HG02943 (cell line): ENCODE results near the gene GRIK4.

ENCODE experiments used
- ATAC-seq: cut with Tn5 transposase; IDR thresholded peaks from one replicate; pipeline ENCODE4 v1.9.1; 2021; ENCODE audit warnings: mild to moderate bottlenecking, low read depth, moderate library complexity; ENCODE audit not compliant: unreplicated experiment

Gene GRIK4

DNA sequence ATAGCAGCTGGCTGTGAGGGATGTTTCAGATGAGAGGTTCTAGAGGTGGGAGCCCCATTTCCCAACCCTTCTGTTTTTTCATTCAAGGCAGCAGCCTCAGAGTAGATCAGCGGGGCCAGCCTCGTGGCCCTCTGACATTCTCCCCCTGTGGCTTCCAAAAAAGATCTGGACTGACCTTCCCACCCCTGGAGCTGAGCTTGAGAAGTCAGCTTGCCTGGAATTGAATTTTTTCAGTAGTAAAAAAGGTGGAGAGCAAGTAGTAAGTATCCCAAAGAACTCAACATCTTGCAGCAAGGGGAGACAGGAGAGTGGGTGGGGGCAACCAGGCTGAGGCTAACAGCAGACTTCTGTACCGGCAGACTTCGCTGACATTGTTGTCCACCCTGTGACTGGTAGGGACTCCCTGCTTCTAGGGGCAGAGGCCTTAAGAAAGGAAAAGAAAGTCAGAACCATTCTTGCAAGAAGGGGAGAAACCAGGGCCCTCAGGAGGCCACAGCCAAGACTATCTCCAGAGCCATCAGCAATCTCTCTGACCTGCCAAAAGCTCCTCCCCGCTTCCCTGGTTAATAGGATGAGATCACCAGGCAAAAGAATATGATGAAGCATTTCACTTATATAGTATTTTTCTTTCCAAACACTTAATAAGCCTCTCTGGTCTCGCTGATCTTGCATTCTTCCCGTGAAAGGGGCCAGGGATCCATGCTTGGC lies 2.0 kb upstream of the GRIK4 start:
- no peak for ATAC-seq

DNA sequence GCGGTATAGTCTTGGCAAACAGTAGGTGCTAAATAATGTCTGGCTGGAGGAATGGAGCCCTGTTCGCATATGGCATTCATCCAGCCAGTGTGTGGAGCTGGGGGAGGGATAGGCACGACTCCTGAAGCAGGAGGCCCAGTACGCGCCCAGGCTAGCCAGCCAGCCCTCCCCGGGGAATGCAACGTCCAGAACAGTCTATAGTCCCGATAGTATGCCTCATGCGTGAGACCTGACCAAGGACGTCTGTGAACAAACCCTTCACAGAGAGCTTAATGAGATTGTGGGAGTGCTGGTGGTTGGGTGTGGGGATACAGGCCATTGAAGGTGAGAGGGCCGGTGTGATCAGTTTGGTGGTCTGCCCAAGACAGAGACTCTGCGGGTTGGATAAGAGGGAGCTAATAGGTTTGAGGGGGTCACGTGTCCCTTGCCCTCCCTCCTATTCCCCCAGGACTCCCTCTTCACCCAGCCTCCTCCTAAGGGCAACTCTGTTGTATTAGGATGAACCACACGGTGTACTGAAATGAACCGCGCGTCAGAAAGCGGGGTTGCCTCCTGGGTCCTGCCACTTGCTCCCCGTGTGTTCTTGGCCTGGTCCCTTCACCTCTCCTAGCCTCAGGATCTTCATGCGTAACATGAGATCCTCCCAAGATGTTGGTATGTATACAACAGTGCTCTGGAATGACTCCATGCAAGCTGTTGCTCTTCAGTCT lies 987 bp upstream of the GRIK4 start:
- ATAC-seq: no peak

DNA sequence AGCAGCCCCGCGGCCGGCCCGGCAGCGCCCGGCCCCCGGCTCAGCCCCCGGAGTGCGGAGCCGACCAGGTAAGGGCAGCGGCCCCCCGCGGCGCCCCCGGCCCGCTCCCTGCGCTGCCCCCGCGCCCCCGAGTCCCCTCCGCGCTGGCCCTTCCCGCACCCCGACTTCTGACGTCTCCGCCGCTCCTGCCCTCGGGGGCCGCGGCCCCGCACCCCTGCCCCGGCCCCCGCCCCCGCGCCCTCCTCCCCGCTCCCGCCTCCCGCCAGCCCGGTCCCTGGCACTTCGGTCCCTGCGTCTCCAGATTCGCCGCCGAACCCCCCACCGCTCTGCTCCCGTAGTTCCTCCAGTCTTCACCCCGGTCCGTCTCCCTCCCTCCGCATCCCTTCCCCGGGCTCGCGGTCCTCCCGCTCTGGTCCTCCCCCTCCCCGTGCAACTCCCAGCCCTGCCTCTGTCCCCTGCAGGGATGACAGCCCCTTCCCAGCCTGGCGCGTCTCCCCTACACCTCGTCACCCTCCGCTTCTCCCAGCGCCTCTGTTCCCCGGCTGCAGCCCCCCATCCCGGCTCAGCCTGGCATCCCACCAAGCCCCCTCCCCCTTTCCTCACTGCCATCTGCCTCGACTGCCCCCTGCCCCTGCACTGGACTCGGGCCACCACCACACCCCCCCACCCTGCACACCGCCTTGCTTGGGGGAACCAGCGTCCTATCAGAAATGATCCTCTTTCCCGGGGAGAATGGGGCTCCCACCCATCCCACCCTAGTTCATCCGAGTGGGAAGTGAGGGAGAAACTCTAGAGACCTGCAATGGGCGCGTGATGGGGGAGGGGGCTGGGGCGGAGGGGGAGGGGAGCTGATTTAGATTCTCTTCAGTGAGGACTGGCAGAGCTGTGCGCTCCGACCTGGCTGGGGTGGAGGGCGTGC lies 531 bp downstream of the GRIK4 start:
- no peak for ATAC-seq

DNA sequence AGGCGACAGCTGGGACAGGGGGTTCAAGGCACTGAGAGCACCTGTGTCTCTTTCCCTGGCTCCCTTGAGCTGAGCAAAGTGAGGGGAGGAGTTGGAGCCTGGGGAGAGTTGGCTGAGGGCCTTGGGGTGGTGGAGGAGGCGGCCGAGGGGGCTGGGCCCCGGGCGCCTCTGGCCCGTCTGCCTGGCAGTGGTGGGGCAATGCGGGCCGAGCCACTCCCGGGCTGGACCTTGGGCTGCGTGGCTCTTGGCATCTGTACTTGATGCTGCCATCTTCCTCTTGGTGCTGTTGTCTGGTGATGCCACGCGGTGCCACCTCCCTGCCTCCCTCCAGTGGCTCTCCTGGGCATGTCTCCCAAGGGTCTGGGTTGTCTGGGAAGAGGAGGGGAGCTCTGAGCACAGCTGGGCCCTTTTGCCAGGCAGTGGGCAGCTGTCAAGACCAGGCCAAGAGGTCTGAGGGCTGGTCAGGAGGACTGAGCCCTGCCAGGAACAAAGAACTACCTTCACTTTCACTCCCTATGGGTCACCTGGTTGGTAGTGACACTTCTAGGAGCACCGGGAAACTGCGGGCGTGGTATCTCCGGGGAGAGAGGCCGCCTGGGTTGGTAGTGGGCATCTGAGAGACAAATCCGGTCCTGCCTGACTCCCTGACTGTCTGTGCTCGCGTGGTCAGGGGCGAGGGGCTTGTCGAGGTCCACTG lies 1.3 kb downstream of the GRIK4 start:
- ATAC-seq: no peak

DNA sequence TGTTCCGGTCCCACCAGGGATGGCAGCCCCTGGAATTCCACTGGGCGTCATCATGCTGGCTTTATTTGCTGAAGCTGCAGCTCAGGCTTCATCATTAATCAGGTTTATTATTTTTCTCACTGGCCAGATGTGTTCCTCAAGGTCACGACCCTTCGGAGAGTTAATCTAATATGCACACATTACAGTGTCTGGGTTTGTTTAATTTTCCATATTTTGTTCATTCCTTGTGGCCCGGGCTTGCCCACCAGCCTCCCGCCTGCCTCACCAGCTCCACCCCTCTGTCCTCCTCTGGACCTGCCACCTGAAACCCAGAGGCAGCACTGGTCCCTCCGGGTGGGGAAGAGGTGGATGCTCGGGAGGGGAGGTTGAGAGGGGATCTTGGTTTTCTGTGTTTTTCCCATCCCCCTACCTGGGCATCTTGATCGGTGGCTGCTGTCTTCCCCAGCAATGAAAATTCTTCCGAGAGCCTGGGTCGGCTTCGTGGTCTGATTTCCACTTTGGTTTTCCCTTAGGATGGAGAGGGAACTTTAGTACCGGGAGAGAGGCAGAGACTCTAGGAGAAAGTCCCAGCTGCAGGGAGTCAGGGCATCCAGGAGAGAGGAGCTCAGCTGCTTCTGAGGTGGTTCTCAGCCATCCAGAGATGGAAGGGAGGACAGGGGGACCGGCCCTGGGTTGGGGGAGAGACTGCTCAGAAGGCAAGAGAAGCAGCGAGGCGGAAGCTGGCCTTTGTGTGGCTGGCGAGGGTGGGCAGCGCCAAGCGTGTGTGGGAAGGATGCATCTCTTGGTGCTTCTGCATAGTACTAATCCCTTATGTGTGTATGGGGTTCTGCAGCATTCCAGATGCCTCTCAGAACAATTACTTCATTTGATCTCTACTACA lies 2.1 kb downstream of the GRIK4 start:
- no peak for ATAC-seq

DNA sequence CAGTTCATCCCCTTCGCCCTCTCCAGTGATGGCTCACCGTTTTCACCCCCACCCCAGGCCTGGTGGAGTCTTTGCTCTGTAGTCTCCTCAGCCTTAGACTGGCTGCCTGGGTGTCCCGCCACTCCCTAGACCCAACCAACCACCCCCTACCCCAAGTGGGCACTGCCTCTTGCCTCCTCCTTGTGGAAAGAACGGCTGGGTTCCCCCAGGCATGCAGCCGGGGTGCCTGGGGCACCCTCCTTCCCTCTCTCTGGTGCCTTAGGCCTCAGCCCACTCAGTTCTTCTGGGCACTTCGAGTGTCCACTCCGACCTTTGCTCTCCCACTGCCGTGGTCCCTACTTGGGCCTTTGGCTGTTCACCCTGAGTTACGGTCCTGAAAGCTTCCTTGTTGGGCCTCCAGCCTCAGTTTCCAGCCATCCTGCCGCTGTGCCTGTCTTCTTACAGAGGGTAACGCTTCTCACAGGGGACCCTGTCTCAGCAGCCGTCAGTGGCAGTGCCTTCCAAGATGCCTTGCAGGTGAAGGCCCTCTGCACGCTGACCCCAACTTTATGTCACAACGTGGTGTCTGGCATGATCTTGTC lies 3.1 kb downstream of the GRIK4 start:
- ATAC-seq: no peak

DNA sequence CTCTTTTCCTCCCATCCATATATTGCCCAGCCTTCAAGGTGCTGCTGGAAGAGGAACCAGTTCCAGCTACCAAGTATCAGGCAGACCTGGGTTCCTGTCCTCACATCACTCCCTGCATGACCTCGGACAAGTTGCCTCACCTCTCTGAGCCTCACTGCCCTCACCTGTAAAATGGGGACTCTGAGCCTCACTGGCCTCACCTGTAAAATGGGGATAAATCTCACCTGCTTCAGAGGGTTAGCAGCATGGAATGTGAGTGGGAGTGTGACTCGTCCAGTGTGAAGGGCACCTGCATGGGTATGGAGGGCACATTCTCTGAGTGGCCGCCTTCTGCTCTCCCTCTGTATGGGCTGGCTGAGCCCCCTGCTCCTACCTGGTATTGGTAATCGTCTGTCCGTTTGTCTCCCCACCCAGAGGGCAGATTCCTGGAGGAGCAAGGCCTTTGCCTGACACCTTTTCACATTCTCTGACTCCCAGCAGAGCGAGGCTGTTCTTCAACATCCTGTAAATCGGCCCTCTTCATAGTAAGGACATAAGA lies 3.7 kb downstream of the GRIK4 start:
- no peak for ATAC-seq

DNA sequence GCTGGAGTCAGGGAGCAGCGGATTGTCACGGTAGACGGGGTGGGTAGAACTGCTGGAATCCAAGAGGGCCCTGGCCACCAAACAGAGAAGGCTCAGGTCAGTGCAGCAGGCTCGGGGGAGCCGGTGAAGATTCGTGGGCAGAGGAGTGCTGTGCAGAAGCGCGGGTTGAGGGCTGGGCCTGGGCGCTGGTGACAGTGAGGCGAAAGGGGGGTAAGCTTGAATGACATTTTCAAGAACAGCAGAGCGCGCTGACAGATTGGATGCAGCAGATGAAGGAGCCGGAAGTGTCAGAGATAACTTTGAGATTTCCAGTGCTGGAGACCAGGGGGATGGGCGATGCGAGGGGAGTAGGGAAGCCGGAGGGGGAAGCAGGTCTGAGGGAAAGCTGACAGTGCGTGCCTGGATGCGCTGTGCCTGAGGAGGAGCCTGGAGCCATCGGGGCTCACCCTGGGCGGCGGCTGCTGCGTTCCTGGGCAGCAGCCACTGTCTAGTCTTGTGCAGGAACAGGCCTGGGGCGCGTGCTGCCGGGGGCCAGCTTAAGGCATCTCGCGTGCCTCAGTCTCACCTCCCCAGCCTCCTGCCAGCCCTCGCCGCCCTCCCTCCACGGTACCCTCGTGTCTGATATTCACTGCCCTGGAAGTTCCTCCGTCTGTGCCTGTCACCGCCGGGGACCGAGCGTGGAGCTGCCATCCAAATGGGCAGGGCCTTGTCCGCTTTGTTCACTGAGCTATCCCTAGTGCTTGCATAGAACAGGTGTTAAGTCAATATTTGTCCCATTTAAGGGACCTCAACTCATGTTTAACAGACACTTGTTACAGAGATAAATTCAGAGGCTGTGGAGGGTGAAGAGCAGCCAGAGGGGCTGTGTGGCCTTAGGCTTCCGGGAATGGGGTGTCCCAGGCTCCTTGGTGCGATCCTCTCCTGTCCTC lies 5.2 kb downstream of the GRIK4 start:
- ATAC-seq: no peak

DNA sequence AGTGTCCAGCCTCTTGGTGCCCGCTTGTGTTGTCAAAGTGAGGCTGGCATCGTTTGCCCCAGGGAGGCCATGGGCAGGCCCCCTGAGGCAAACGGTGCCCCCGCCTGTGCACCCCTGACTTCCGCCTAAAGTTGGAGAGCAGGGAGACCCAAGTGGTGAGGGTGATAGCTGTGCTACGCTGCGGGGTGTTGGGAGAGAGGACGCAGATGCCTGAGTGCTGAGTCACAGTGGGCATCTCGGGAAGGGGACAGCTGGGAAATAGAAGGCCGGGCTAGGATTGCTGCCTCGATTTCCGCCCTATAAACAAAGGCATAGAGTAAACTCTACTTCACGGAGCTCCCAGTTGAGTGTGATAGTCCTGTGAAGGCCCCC lies 5.8 kb downstream of the GRIK4 start:
- no peak for ATAC-seq

DNA sequence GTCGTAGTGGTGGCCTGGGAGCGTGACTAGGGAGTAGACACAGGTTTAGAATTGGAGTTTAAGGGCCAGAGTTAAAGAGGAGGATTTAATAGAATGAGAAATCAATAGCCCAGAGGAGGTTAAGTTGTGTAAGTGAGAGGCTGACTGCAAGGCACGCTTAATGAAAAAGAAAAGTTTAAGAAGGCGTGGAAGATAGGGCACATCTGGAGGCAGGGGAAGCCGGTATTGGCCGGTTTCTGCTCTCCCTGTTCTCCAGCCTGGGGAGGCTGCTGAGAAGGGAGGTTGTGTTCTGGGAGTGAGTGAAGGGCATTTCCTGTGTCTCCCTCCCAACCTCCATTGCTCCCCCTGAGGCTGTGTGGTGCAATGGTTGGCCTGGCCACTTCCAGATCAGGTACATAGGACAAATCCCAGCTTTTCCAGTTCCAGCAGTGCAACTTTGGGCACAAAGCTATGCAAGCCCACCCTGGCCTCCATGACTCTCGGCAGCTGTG lies 6.3 kb downstream of the GRIK4 start:
- no peak for ATAC-seq

DNA sequence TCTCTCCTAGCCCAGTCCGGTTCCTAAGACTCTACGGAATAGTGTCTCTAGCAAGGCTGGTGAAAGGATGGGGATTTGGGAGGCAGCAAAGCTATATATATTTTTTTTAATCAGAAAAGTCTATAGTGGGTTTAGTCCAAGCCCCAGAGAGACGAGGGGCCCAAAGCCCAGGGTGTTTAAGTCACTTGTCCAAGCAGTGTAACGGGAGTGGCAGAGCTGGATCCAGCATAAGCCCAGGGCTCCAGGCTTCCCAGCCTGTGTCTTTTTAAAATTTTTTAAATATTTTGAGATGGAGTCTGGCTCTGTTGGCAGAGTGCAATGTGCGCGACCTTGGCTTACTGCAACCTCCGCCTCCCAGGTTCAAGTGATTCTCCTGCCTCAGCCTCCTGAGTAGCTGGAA lies 6.8 kb downstream of the GRIK4 start:
- ATAC-seq: no peak

DNA sequence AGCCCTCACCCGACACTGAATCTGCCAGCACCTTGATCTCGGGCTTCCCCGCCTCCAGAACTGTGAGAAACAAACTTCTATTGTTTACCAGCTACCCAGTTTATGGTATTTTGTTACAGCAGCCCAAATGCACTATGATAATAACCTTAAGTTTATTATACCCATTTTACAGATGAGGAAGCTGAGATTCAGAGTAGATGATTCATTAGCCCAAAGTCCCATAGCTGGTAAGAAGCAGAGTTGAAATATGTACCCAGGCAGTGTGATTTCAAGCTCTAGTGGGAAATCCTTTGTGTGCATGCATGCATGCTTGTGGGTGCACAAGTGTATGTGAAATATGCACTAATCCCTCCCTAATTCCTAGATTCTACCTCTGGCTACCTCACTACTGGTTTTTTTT lies 7.9 kb downstream of the GRIK4 start:
- ATAC-seq: no peak

DNA sequence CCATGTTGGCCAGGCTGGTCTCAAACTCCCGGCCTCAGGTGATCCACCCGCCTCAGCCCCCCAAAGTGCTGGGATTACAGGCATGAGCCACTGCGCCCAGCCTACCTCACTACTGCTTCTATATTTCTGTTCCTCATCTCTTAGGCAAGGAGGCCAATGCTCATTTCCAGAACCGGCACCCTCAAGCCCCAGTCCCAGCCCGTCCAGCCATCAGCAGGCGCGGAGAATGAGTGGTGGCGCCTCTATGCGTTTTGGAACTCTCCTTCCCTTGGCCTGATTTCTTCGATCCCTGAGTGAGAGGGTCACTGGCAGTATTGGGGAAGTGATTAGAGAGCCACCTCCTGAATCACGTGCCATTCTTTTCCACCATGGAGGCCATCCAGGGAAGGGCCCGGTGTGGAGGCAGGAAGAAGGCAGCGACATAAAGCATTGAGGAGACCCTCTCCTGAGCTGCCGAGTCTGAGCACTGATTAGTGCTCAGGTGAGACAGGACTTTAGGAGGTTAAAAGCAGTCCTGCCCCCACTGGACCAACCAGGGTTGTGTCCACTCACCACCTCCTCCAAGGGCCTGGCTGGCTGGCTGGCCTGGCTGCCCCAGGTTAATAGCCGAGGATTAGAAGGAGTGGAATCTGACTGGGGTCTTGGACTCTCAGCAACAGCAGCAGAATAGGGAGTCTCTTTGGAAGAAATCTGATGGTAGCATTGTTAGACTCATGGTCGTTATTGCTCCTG lies 8.7 kb downstream of the GRIK4 start:
- ATAC-seq: no peak

DNA sequence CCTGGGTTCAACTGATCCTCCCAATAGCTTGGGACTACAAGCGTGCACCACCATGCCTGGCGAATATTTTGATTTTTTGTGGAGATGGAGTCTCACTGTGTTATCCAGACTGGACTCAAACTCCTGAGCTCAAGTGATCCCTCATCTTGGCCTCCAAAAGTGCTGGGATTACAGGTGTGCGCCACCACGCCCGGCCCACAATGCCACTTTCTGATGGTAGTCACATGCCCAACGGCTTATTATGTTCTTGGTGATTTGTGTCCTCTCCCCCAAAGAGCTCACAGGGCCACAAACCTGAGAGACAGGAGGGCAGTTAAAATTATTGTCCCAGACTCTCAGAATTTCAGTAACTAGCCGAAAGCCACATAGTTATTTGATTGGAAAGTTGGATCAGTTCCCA lies 9.6 kb downstream of the GRIK4 start:
- no peak for ATAC-seq

DNA sequence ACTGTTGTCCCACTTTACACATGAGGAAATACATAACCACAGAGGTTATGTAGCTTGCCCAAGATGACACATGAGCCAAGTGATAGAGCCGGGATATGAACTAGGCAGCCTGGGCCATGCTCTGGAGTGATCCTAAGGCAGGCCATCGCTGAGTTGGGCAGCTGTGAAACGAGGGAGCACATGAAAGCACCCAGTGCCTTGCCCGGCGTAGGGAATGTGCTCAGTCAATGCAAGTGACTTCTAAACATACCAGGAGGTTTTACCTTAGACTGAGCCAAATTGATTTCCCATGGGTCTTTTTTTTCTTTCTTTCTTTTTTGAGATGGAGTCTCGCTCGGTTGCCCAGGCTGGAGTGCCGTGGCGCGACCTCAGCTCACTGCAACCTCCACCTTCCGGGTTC lies 10.5 kb downstream of the GRIK4 start:
- ATAC-seq: no peak

DNA sequence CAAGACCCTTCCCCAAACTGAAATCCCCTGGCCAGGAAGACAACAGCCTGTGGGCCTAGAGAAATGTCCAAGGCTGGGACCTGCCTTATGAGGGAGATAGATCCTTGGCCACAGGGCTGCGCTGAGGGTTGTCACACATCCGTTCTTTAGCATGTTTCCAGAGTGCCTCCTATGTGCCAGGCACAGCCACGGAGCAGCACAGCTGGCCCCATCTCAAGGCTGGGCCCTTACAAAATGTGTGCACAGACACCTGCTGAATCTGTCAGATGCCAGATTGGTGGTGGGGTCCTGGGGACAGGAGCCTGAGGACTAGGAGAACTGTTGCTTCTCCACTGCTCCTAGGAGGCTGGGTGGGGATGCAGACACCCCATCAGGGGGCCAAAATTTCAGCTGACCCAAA lies 11.2 kb downstream of the GRIK4 start:
- no peak for ATAC-seq

DNA sequence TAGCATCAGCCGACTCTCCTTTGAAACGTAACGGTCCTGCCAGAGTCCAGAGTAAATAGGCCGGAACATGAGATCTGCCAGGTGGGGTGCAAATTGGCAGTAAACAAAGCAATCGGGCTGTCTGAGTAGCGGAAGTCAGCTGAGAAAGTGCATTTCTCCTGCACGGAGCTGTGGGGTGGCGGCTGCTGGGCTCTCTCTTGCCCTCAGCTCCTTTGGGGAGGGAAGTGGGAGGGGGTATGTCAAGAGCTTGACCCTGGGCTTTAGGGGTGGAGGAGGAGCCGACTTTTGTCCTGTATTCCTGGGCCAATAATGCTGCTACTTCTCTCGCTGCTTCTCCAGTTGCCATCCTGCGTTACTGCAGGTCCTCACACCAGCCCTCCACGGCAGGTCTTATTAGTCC lies 11.6 kb downstream of the GRIK4 start:
- ATAC-seq: no peak
